Aorta (tissue), 5 donors: Measurements from ENCODE around the gene LYPD5. TPM values are rescaled to one million over a fixed set of nuclear protein-coding genes. Genes with fewer than 3 reads are reported as not detected.

Experiments
- ATAC-seq: fragments of 200-7000 bp; cut with Tn5 transposase; one replicate; pipeline ENCODE4 v1.9.1; 2022; ENCODE audit warnings: moderate library complexity; ENCODE audit not compliant: low FRiP score
- DNase-seq, 2 donors: peaks; one replicate each; pipeline ENCODE4 v3.0.0-alpha.2; 2020
- H3K27ac ChIP-seq, 2 donors: one replicate each; pipeline ENCODE4 v1.5.1; 2013; ENCODE audit warnings: low read length in 2 of 2, mild to moderate bottlenecking in 2 of 2, moderate library complexity in 2 of 2, control low read depth in 1 of 2, inconsistent platforms in 1 of 2, low read depth in 1 of 2
- H3K27me3 ChIP-seq, 2 donors: one replicate each; pipeline ENCODE4 v1.6.1; 2013; ENCODE audit warnings: control low read depth in 1 of 2, low read length in 1 of 2, mild to moderate bottlenecking in 1 of 2, moderate library complexity in 1 of 2; ENCODE audit not compliant: insufficient read depth in 2 of 2, control insufficient read depth in 1 of 2
- H3K36me3 ChIP-seq, 2 donors: one replicate each; pipeline ENCODE4 v1.6.1; 2013; ENCODE audit warnings: control low read depth in 1 of 2, low read length in 1 of 2, mild to moderate bottlenecking in 1 of 2; ENCODE audit not compliant: insufficient read depth in 2 of 2, control insufficient read depth in 1 of 2
- H3K4me1 ChIP-seq, 2 donors: one replicate each; pipeline ENCODE4 v1.6.1; 2013; ENCODE audit warnings: low read length in 2 of 2, control low read depth in 1 of 2, mild to moderate bottlenecking in 1 of 2, moderate library complexity in 1 of 2; ENCODE audit not compliant: insufficient read depth in 2 of 2, control insufficient read depth in 1 of 2
- H3K4me3 ChIP-seq, 2 donors: one replicate each; pipeline ENCODE4 v1.5.1; 2013; ENCODE audit warnings: low read length in 2 of 2, control low read depth in 1 of 2, mild to moderate bottlenecking in 1 of 2
- H3K9me3 ChIP-seq: one replicate; pipeline ENCODE4 v1.6.1; 2013; ENCODE audit warnings: mild to moderate bottlenecking, low read length; ENCODE audit not compliant: control insufficient read depth
- WGBS, 2 donors: extraction: QIAGEN DNeasy Blood & Tissue Kit; methylation state at CpG; one replicate each; pipeline ENCODE4 v1.1.7; 2013; 5-methylcytosine and 5-hydroxymethylcytosine counted together
- intact Hi-C, 2 donors: fragments of 100-400 bp; cut with DNase I; formaldehyde crosslinking; loops; one replicate each; pipeline versions ENCODE4 v1.14.2 to v1.15.0; 2022
- polyA plus RNA-seq, 2 donors: library from polyadenylated mRNA; stranded (reverse); fragments of 200-250 nt; gene quantifications; one replicate each; pipeline ENCODE4 v1.2.3, GENCODE V29; 2013
- total RNA-seq, 2 donors: library from RNA; stranded (reverse); fragmentation: NEBNext Ultra II Directional; extraction: Animal tissue kit (Norgen Biotek cat#: 25700); gene quantifications; one replicate each; pipeline ENCODE4 v1.2.1, GENCODE V29; 2021
- donor health status: healthy with polysubstance abuse.
- donor health status: Bipolar disorder and iron deficiency.
- donor health status: DM: no; HTN: no; CAD: no.
- donor health status: DM: no; HTN: no; CAD: no.
- donor health status: DM: yes; HTN: yes; CAD: no.

The LYPD5 gene
- total and polyA plus RNA-seq, 4 donors: 0.08 to 1.9 (median 1.1) TPM

DNA sequence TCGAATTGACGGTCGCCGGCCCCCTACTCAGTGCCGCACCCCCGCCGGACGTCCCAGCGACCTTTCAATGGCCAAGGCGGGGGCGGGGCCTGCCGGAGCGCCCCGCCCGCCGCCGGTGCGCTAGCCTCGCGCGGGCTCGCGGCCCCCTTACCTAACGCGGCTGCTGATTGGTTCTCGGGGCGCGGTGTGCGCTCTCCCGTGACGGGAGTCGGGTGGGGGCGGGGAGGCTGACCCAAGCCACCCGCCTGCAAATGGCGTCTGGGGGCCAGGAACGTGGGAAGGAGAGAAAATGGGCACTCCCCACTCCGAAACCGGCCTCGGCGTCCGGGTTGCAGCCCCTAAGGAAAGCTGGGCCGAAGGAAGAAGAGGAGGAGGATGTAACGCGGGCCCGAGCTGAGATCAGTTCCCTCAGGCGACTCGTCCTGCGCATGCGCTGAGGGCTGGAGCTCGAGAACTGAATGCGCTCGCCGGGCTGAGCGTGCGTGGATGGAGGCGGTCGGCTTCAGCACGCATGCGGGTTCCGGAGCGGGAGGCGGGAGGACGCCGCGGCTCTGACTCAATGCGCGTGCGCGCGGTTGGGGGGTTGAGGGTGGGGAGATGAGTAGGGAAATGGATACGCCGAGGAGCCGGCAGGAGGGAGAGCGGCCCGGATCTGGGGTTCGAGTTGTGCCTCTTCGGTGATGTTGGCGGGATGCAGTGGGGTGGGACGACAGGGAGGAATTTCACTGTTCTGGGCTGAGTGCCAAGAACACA is 47.6 kb downstream of the LYPD5 start, which contains the start of gene SMG9:
Gene SMG9, minus strand, starts transcription at position 460 of the 753 bp plus-strand sequence. CDS start 4,221 bp downstream, outside the sequence.
- DNase-seq: peak; percentile 99 to 100
- H3K36me3 ChIP-seq: no peaks in the 10 kb centered on the region
- H3K4me3 ChIP-seq: peak within 1 kb of the TSS; percentile 46 to 52
- ATAC-seq: peak; percentile 97
- intact Hi-C loops: loop anchor here in 1 of 2 donors (1.0 kb wide), 1 partner anchor 85 kb away; no protein-coding TSS in a partner anchor
- no peaks in the 10 kb centered on the region for H3K27me3 ChIP-seq
- H3K27ac ChIP-seq: peak within 1 kb of the TSS in 1 of 2 donors; percentile 88
- H3K9me3 ChIP-seq: no peaks in the 10 kb centered on the region
- 0 to 1% methylated on average over 75 to 79 of the region's 79 CpGs for WGBS, 2 donors
- H3K4me1 ChIP-seq: peaks cover 0 to 3% of the 10 kb centered on the region in 2 donors

DNA sequence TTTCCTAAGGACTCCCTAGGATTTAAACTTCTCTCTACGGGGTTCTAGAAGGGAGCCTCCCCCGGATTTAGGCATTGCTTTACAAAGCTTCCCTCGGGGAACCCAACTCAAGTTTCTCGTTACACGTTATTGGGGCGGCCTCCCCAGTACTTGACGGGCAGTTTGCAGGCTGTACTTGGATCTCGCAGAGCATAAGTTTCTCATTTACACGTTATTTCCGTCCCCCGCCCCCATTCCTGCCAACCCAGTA is 48.1 kb downstream of the LYPD5 start:
- Histone ChIP-seq H3K4me1 (peaks cover 0 to 3% of the 10 kb centered on the region in 2 donors), H3K27me3 (no peaks in the 10 kb centered on the region), H3K4me3 (peak overlapping the region; percentile 28 to 46), H3K27ac (peak overlapping the region in 1 of 2 donors; percentile 88), H3K9me3 (no peaks in the 10 kb centered on the region), H3K36me3 (peaks cover 0 to 2% of the 10 kb centered on the region in 2 donors)
- intact Hi-C loops: loop anchor here in 1 of 2 donors (1.0 kb wide), 1 partner anchor 85 kb away; no protein-coding TSS in a partner anchor
- WGBS, 2 donors: 0 to 1% methylated on average over 11 of the region's 11 CpGs
- ATAC-seq (no peak), DNase-seq (no peak)

DNA sequence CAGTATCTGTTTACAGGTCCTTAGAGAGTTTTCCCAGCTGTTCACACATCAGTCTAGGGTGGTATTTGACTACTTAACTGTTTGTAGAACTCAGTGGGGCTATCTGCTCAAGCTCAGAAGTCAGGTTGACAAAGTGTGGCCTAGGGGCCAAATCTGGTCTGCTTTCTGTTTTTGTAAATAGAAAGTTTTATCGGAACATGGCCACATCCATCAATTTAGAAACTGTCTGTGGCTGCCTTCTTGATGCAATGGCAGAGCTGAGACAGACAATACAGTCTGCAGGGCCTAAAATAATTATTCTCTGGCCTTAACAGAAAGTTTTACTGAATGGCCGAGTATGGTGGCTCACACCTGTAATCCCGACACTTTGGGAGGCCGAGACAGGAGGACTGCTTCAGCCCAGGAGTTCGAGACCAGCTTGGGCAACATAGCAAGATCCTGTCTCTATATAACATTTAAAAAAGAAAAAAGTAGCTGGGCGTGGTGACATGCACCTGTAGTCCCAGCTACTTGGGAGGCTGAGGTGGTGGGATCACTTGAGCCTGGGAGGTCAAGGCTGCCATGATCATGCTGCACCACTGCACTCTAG is 49.9 kb downstream of the LYPD5 start:
- H3K9me3 ChIP-seq: no peaks in the 10 kb centered on the region
- DNase-seq (no peak), ATAC-seq (no peak)
- intact Hi-C loops: no loop called here
- WGBS, 2 donors: 93 to 95% methylated on average over 6 of the region's 6 CpGs
- H3K27me3 ChIP-seq: no peaks in the 10 kb centered on the region
- H3K4me1 ChIP-seq: peaks cover 0 to 3% of the 10 kb centered on the region in 2 donors
- no peak overlapping the region for H3K27ac ChIP-seq
- H3K36me3 ChIP-seq: peaks cover 4% of the 10 kb centered on the region in 2 donors
- H3K4me3 ChIP-seq: no peak overlapping the region

DNA sequence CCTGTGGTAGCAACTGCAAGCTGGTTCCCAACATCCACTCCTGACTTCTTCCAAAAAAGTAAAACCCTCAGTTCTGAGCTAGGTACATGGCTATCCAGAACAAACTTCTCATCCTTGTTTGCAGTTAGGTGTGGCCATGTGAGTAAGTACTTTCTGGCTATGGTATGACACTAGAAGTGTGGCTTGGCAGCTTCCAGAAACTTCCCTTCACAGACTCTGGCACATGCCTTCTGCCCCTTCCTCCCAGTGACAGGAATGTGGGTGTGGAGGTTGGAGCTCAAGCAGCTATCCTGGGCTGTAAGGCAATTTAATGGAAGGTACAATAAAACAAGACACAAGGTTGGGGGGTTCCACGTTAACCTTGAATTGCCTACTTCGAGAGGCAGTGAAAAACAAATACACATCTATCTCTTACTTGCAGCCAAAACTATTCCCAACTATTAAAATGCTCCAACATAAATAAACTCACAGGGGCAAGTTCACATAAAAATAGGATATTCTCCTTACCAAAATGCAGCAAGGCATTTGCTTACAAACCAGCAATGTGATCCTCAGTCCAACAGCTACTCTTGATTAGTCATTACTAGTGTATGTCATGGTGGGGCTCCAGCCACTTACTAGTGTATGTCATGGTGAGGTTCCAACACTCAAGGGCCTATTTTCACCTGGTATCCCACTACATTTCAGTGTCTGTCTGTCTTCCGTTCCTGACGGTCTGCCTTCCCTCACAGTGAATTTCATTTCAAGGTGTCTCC is 50.6 kb downstream of the LYPD5 start:
- H3K4me3 ChIP-seq: no peak overlapping the region
- intact Hi-C loops: no loop called here
- ATAC-seq (no peak), DNase-seq (no peak)
- 75 to 80% methylated on average over 4 of the region's 4 CpGs for WGBS, 2 donors
- H3K27ac ChIP-seq: no peak overlapping the region
- H3K9me3 ChIP-seq: no peaks in the 10 kb centered on the region
- no peaks in the 10 kb centered on the region for H3K27me3 ChIP-seq
- peaks cover 4% of the 10 kb centered on the region in 2 donors for H3K36me3 ChIP-seq
- H3K4me1 ChIP-seq: peaks cover 0 to 3% of the 10 kb centered on the region in 2 donors

DNA sequence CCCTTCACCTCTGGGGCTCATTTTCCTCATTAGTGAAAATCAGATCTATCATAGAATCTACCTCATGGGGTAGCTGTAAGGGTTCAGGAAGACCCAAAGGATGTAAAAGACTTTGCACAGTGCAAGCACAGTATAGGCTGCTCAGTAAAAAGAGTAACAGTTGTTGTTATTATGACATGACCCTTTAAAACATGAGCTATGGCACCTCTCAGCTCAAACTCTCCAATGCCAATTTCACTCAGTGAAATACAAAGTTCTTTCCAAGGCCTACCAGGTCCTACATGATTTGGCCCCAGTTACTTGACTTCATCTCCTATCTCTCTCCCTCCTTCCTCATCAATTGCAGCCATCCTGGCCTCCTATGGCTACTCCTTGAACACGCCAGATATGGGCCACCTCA is 52.3 kb downstream of the LYPD5 start:
- Histone ChIP-seq H3K4me1 (peaks cover 0 to 3% of the 10 kb centered on the region in 2 donors), H3K4me3 (no peak overlapping the region), H3K36me3 (peaks cover 4 to 7% of the 10 kb centered on the region in 2 donors), H3K9me3 (no peaks in the 10 kb centered on the region), H3K27ac (no peak overlapping the region), H3K27me3 (no peaks in the 10 kb centered on the region)
- intact Hi-C loops: no loop called here
- ATAC-seq (no peak), DNase-seq (no peak)
- WGBS, 2 donors: 92 to 94% methylated on average over 1 of the region's 1 CpG

DNA sequence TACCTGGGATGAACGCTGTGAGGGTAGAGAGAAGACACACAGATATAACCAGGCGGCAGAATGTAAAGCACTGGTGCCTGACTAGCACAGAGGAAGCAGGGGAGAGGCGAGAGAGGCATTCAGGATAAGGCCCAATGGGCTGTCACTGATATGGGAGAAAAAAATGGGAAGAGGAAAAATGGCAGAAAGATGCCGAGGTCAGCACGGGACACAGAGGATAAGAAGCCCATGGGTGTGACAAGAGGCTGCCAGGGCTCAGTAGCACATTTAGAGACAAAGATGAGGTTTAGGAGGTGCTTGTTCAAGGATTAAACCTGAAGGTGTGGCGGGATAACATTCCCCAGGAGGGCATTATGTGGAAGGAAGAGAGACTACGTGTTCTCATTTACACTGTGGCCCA is 53.1 kb downstream of the LYPD5 start:
- no peaks in the 10 kb centered on the region for H3K27me3 ChIP-seq
- DNase-seq: no peak
- no peak for ATAC-seq
- peaks cover 4 to 7% of the 10 kb centered on the region in 2 donors for H3K36me3 ChIP-seq
- H3K4me3 ChIP-seq: no peak overlapping the region
- WGBS, 2 donors: 87 to 90% methylated on average over 7 of the region's 7 CpGs
- no peak overlapping the region for H3K27ac ChIP-seq
- H3K9me3 ChIP-seq: no peaks in the 10 kb centered on the region
- intact Hi-C loops: no loop called here
- peaks cover 0 to 3% of the 10 kb centered on the region in 2 donors for H3K4me1 ChIP-seq

DNA sequence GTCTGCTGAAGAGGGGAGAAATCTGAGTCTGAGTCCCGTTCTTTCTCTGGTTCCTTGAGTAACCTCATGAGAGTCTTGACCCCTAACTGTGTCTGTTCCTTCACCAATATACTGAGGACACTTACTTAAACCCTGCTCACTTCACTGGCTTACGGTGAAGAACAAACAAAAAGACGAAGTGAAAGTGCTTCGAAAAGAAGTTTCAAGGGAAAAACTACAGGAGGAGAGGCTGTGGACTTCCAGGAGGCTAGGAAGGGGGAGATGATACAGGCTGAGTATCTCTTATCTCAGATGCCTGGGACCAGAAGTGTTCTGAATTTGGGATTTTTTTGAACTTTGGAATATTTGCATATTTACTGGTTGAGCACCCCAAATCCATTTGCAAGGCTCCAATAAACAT is 53.6 kb downstream of the LYPD5 start:
- no peaks in the 10 kb centered on the region for H3K9me3 ChIP-seq
- peaks cover 0 to 3% of the 10 kb centered on the region in 2 donors for H3K4me1 ChIP-seq
- peaks cover 4 to 7% of the 10 kb centered on the region in 2 donors for H3K36me3 ChIP-seq
- 87 to 90% methylated on average over 4 of the region's 4 CpGs for WGBS, 2 donors
- ATAC-seq (no peak), DNase-seq (no peak)
- H3K27ac ChIP-seq: no peak overlapping the region
- intact Hi-C loops: no loop called here
- no peak overlapping the region for H3K4me3 ChIP-seq
- no peaks in the 10 kb centered on the region for H3K27me3 ChIP-seq

DNA sequence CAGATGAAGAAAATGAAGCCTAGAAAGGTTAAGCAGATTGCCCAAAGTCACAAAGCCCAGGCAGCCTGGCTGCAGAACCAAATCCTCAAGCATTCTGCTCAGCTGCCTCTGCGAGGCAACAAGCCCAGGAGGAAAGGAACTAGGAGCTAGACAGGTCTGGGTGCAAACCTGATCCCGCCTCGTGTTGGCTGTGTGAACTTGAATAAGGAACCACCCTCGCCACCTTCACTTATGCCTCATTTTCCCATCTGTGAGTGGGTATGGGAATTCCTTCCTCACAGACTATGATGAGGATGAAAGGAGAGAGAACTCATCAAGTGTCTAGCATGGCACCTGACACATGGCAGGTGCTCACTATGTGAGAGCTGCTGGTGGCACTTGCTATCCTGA is 54.0 kb downstream of the LYPD5 start:
- 91 to 96% methylated on average over 4 of the region's 4 CpGs for WGBS, 2 donors
- intact Hi-C loops: no loop called here
- Histone ChIP-seq H3K4me3 (no peak overlapping the region), H3K9me3 (no peaks in the 10 kb centered on the region), H3K27ac (no peak overlapping the region), H3K4me1 (peaks cover 0 to 3% of the 10 kb centered on the region in 2 donors), H3K36me3 (peaks cover 4 to 7% of the 10 kb centered on the region in 2 donors), H3K27me3 (no peaks in the 10 kb centered on the region)
- no peak for DNase-seq
- ATAC-seq: no peak
